GM18520 (cell line): ENCODE measurements around the gene NEK10.

Source experiments
- ATAC-seq: cut with Tn5 transposase; IDR thresholded peaks from one replicate; pipeline ENCODE4 v1.9.1; 2021; ENCODE audit not compliant: unreplicated experiment

The NEK10 gene

DNA sequence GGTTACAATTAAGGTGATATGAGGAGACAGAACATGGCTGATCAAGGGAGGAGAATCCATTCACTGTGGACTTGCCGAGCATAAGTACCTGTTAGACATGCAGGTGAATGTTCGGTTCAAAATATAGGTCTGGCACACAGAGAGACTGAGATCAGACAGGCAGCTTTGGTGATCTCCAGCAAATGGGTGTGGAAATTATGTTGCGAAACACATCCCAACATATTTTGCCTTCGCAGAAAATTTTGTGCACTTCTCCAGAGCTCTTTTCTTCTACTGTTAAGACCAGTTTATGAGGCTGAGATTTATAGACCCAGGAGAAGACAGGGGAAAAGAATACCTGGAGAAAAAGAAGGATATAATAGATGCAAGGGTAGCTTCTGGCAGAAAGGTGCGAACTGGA, 183.2 kb downstream of the NEK10 start:
- ATAC-seq: no peak

DNA sequence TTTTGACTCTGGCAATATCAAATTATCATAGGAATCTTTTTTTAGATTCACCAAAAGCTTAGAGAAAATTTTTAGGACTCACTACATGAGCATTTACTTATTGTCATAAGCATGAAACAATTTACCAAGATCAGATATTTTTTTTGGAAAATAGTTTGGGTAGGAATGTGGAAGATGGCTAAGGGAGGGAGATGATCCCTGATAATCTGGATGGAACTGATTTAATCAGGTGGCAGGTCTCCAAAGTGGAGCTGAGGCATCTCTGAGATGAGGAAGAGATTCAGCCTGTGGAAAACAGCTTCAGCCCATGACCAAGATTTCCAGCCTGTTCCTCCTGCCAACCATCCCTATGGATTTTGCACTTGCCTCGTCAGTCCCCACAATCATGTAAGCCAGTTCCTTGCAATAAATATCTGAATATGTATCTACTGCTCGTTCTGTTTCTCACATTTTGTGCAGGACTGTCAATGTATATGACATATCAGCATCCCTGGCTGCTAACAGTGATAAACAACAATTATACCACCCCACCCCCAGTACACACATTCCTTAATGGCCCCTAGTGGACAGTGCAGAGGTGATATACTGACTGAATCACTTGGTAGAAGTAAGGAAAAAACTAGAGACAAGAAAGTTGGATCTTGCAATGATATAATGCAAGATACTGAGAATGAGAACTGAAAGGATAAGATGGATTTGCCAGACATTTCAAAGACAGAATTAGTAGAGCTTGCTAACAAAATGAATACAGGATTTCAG, 183.8 kb downstream of the NEK10 start:
- no peak for ATAC-seq

DNA sequence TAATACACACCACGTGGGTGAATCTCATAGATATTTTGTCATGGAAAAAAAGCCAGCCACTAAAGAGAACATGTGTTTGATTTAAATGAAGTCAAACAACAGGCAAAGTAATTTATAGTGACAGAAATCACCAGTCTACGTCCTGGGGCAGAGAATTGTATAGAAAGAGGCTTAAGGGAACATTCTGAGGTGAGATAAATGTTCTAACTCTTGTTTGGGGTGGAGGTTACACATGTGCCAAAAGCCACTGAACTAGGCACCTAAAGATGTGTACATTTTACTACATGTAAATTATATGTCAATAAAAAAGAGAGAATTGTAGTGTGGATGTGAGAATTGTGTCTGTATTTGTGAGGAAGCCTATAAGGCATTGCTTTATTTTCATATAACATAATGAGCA, 184.9 kb downstream of the NEK10 start:
- ATAC-seq: no peak

DNA sequence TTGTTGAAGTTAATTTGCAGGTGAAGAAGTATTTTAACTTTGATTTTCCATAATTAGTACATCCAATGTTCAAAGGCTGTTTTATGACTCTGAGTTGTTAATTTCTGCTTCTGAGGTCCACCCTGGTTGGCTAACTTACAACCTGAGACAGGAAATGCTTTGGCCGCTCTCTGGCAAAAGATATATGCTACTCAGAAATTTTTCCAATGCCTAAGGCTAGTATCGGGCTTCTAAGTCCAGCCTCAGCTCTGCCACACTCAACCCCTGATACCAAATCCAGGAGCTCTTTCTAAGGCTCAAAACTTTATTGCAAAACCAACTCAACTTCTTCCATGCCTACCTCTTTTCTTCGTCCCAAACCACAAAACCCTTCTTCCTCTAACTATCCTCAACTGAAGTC, 192.9 kb downstream of the NEK10 start:
- no peak for ATAC-seq

DNA sequence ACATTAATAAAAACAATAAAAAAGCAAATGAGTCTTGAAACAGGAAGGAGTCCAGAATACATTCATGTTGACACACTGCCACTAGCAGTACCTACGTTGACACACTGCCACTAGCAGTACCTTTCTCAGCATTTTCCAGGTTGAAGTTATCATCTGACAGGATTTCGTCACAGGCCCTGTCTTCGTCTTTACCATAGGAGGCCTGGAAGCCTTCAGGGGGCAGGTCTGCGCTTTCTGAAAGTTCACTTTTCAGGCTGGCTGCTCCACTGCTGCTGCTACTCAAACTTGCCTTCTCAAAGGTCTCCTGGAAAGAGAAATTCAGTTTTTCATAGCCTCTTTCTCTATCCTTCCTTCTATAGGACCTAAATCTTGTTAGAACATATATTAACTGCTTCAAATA, 194.7 kb downstream of the NEK10 start:
- no peak for ATAC-seq

DNA sequence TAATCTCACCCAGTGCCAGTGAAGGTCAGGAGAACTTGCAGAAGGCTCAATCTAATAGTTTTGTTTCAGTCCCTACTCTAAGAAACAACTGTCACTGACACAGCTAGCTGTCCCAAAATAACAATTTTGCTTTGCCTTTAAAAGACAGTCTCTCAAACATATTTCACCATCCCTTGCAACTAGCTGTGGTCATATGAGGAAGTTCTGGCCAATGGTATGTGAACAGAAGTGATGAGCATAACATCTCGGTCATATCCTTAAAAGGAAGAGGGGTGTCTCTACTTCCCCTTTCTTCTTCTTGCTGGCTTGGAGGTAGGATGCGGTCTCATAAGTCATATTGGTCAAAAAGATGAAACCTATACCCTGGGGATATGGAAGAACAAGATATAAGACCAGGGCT, 198.1 kb downstream of the NEK10 start:
- ATAC-seq: peak; percentile 64

DNA sequence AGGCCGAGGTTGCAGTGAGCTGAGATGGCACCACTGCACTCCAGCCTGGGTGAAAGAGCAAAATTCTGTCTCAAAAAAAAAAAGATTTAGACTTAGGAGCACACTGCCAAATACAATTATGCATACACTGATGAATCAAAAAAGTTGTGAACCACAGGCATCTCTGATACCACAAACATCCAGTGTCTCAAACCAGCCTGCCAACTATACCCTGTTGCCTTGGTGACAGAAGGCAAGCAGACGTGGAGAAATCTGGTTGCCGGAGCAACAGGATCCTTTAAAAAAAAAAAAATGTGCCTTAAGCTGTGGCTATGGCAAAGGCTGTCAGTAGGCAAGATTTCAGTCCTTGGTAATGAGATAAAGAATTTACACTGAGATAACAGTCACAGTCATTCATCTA, 202.3 kb downstream of the NEK10 start:
- no peak for ATAC-seq

DNA sequence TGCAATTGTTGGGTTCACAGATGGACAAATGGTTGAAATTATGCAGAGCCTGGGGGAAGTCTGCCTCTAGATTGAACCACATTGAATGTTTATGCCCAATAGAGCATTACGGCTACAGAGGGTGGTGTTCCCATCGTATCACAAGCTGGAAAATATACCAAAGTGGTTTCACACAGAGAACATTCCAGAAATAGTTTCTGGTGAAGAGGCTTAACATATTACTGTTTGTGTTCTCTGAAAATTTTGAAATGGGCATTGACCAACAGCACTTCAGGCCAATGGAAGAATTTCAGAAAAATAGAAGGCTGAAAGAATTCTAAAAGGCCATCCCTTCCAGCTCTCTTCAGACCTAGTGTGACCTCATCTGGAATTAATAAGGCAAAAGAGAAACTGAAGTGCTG, 203.9 kb downstream of the NEK10 start:
- no peak for ATAC-seq

DNA sequence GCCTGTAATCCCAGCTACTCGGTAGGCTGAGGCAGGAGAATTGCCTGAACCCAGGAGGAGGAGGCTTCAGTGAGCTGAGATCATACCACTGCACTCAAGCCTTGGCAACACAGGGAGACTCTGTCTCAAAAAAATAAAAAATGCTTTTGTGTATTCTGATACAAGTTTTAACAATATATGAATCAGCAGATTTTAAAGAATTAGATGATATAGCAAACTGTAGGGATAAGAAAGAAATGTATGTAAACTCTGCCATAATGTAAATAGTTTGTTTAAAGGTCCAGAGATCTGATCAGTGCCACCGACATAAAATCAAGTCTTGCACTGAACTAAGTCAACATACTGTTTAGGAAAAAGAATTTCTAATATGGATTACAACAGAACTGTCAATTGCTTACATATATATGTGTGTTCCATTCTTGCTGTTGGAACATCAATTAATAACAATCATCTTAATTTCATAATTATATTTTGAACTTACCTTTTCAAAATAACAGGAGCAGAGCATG, 208.3 kb downstream of the NEK10 start:
- ATAC-seq: no peak

DNA sequence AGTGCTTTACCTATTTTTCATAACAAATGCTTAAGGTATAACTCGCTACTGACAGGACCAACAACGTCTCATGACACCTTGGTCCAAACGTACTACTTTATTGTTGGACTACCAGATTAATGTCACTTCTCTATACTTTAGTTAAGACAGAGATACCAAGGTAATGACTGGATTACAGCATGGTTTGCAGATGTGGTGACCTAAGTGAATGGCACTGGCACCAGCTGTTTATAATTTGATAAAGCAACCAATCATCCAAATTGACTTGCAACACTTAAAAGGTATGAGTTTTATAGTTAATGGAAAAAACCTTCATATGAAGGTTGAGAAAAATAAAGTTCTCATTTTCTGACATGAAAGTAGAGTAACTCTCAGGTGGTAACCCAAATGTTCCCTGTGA, 209.0 kb downstream of the NEK10 start:
- no peak for ATAC-seq

DNA sequence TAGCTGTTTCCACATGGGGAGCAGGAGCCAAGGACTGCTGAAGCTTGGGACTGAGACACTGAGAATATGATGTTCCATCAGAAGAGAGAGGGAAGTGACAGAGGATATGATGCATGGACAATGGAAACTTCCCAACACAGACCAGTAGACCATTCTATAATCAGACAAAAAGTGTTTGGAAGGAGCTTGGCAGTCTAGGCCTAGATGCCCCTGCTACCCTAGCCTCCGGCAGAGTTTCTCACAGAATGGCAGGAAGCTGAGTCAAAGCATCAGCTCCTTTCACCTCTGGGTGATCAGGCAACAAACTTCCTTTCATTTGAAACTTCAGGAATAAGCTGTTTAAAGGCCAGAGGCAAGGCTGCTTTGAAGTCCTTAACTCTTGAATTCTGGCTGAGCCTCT, 222.0 kb downstream of the NEK10 start:
- ATAC-seq: no peak

DNA sequence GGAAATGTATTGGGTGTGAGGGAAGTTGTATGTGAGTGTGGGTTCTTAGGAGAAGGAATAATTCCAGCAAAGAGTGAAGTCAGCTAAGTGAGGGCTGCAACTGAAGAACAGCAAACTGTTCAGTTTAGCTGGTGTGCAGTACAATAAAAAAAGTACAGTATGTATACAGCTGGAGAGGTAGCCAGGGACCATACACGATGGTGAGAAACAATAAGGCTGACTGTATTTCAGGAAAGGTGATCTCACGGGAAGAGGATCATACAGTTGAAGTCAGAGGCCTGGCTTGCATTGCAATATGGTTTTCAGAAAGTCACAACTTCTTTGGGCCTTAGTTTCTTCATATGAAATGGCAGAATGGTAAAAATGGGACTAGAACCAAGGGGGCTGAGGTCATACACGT, 222.4 kb downstream of the NEK10 start:
- no peak for ATAC-seq

DNA sequence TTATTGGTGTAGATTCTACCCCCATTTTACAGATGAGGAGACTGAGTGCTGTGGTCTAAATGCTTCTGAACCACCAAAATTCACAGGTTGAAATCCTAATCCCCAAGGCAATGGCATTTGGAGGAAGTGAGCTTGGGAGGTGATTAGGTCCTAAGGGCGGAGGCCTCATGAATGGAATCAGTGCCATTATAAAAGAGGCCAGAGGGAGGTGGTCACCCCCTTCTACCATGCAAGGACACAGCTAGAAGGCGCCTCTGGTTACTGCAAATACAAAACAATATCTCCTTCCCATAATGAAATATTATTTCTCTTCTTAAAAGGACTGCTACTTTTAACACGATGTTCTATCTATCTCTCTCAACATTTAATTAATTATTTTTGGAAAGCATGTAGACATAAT, 223.5 kb downstream of the NEK10 start:
- ATAC-seq: no peak

DNA sequence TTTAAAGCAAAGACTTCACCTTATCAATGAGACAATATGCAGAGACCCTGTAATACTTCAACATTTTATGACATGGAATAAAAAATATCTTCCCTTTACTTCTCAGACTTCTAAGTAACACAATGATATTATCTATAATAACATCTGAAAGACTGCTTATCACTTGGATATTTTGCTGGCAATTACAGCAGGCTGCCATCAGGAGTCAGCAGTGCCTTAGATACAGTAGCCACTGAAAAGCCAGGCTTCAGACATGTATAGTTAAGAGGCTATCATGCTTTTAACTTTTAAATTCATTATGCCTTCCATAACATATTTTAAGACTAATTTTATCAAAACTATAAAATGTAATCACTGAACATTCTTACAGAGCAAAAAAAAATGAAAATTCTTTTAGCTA, 227.5 kb downstream of the NEK10 start:
- ATAC-seq: no peak

DNA sequence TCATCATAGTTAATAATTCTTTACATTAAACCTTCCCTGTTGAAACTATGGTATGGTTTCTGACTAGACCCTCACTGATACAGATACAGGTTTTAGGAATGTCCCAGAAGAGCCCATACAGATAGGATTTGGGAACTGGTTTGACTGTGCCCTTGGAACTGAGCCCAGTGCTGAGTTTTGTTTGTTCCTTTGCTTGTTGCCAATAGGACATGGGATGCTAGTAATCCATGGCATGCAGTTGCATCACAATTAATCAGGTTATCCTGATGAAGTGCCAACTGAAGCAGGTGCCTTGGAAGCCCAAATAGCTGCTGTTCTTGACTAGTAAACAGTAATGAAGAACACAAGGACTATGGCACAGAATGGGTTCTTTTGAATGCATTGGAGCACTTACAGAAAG, 230.6 kb downstream of the NEK10 start:
- ATAC-seq: no peak

DNA sequence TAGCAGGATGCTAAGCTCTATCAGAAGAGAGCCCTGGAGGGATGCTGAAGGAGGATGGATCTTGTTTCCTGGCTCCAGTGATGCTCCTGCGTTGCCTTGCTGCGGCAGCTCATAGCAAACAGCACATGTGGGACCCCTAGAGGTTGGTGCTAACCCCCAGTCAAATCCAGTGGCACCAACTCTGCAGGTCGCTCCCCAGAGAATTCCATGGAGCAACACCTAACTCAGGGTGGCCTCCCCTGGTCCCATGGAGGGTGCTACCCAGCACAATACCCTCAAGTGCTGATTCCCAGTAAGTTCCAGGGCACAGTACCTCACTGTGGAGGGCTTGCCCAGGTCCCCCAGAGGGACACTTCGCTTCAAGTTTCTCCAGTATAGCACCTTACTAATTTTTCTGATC, 231.2 kb downstream of the NEK10 start:
- ATAC-seq: no peak

DNA sequence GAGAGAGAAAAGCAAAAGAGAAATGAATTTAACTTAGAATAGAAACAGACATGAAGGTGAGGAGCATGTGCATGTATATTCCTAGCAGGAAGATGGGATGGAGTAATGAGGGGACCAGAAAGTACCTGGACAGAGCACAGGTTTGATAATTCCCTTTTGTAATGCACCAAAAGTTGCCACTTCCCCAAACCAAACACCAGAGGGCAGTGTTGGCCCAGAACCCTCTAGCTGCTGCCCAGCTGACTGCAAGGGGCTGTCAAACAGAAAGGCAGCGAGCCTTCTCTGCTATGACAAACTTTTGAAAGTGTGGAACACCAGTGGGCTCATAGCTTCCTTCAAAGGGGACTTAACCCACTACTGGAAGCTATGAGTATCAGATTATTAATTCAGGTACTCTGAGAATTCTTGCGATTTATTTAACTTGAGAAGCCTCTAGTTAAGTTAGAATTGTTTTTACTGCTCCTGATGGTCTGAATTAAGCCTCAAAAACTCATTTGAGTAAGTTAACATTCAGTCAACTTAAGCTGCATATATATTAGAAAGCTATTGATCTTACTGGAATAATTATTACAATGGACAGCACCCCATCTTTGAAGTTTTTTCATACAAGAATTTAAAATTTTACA, 234.9 kb downstream of the NEK10 start:
- ATAC-seq: peak; percentile 77

DNA sequence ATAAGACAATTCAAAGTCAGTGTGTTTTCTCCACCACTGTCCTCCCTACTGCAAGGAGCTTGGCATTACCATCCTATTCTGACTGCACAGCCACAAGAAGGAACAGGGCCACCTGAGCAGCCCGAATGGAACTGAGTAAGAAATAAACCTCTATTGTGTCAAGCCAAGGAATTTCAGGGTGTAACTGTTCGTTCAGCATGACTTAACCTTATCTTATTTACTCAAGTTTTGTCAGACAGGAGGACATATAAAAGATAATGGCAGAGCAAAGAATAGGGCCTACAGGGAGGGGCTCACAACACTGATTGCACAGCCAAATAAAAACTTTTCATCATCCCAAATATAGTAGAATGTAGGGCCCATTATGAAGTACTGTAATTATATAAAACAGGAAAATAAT, 236.1 kb downstream of the NEK10 start:
- no peak for ATAC-seq

DNA sequence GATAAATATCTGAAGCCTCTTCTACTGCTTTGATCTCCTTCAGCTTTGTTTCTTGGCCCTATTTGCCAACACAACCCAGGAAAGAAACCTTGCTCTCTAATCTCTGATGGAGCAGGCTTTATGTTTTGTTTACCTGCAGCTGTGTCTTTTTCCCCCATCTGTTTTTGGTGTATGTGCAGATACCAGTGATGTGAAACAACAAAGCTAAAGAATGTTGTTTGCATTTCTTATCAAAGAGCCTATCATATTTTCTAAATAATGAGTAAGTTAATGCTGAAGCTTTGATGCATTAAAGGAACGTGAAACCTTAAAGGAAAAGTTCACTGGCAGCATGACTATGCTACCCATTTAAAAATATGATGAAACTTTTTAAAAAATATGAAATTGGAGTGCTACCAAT, 238.4 kb downstream of the NEK10 start:
- ATAC-seq: no peak

DNA sequence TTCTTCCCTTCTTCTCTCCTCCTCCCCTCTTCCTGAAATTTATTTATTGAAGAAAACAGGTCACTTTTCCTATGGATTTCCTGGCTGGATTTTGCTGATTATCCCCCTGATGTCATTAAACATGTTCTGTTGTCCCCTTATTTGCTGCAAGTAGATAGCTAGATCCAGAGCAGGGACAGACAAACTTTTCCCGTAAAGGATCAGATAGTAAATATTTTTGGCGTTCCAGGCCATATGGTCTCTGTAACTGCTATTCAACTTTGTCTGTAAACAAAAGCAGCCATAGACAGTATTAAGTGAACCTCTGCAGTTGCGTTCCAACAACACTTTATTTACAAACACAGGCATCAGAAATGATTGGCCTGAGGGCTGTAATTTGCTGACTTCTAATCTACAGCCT, 241.3 kb downstream of the NEK10 start:
- no peak for ATAC-seq

DNA sequence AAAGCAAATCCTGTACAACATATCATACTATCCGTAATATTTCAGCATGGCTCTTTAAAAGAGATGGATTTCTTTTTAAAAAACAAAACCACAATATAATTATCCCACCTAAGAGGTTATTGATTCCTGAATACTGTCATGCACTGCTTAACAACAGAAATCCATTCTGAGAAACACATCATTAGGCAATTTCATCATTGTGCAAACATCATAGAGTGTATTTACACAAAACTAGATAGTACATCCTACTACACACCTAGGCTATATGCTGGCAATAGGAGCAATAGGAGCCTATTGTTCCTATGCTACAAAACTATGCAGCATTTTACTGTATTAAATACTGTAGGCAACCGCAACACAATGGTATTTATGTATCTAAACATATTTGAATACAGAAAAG, 242.0 kb downstream of the NEK10 start:
- no peak for ATAC-seq

DNA sequence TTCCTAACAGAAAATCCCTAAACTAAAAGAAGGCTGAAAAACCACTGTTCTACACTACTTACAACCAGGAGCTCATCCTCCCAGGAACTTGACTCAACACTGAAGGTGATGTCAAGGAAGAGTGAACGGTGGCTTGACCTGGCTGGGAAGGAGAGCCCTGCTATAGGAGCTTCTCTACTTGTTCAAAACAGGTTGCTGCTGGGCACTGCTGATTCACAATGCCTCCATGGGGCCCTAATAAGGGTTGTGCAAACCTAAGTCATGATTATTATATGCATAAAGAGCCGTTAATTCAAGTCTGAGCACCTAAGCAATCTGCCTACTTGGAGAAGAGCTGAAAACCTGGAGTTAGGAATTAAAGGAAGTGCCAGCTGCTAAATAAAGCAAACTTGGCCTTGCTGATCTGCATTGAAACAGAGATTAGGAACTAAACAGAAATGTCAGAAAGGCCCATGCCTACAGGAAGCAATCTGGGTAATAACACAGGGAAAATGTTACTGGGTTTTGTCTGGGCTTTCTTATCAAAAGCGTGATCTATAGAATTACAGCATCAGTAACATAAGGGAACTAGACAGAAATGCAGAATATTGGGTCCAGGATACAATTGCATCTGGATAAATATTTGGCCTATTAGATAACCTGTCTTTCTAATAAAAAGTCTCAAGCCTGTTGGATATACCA, 243.2 kb downstream of the NEK10 start:
- ATAC-seq: no peak
